HEK293 (cell line): ENCODE measurements around the gene INPP4B.

Source experiments
- ATF2 ChIP-seq: fragments of 450-650 bp; formaldehyde crosslinking; IDR thresholded peaks from 2 replicates; pipeline ENCODE4 v1.5.1; 2016; ENCODE audit warnings: missing biosample characterization, missing genetic modification characterization, low read depth
- ZNF580 ChIP-seq: fragments of 450-650 bp; formaldehyde crosslinking; IDR thresholded peaks from 2 replicates; pipeline ENCODE4 v1.5.1; 2016; ENCODE audit warnings: missing biosample characterization, missing genetic modification characterization

DNA sequence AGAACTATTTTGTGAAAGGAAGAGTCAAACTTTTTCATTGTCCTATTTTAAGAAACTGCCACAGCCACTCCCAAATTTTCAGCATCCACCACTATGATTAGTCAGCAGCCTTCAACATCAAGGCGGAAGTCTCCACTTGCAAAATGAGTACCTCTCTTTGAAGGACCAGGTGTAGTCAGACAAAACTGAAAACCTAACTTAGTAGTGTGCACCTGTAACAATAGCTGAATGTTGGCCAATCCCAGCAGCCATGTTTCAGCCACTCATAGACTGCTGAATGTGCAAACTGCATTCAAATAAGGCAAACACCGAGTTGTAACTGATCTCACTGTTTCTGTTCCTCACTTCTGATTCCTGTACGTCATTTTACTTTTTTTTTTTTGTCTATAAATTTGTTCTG is 868.7 kb downstream of the INPP4B start:
- no peak for TF ChIP-seq ATF2 (tag by site-specific recombination)
- TF ChIP-seq ZNF580 (tag by site-specific recombination), result no peak
